H9 (cell line): ENCODE results near the gene DOCK1. TPM values are rescaled to one million over a fixed set of nuclear protein-coding genes. Genes with fewer than 3 reads are reported as not detected.

Source experiments
- DNase-seq: peaks from one replicate; pipeline ENCODE4 v3.0.0-alpha.2; 2017
- H2AFZ ChIP-seq: one replicate; pipeline ENCODE4 v1.6.1; 2013; ENCODE audit warnings: mild to moderate bottlenecking, low read length, control low read depth, moderate library complexity
- H2AK5ac ChIP-seq: 2 replicates; pipeline ENCODE4 v1.6.1; 2013; ENCODE audit warnings: low read length, control low read depth, mixed read lengths; ENCODE audit not compliant: insufficient read length
- H2BK120ac ChIP-seq: one replicate; pipeline ENCODE4 v1.6.1; 2013; ENCODE audit warnings: low read depth, mild to moderate bottlenecking, low read length, control low read depth, inconsistent platforms; ENCODE audit not compliant: poor library complexity, severe bottlenecking
- H2BK12ac ChIP-seq: 2 replicates; pipeline ENCODE4 v1.6.1; 2013; ENCODE audit warnings: low read length, control low read depth, mixed read lengths, low read depth; ENCODE audit not compliant: insufficient read length
- H2BK15ac ChIP-seq: 2 replicates; pipeline ENCODE4 v1.6.1; 2013; ENCODE audit warnings: low read depth, low read length, control low read depth
- H2BK20ac ChIP-seq: one replicate; pipeline ENCODE4 v1.6.1; 2013; ENCODE audit warnings: low read depth, mild to moderate bottlenecking, low read length, control low read depth, inconsistent platforms; ENCODE audit not compliant: poor library complexity, severe bottlenecking
- H2BK5ac ChIP-seq: 2 replicates; pipeline ENCODE4 v1.6.1; 2013; ENCODE audit warnings: low read length, control low read depth, mixed read lengths; ENCODE audit not compliant: insufficient read length
- H3K14ac ChIP-seq: 2 replicates; pipeline ENCODE4 v1.6.1; 2013; ENCODE audit warnings: low read length, control low read depth; ENCODE audit not compliant: insufficient read depth
- H3K18ac ChIP-seq: 2 replicates; pipeline ENCODE4 v1.6.1; 2013; ENCODE audit warnings: low read depth, mild to moderate bottlenecking, mixed read lengths, low read length, control low read depth; ENCODE audit not compliant: insufficient read length
- H3K23ac ChIP-seq: 2 replicates; pipeline ENCODE4 v1.6.1; 2013; ENCODE audit warnings: low read length, control low read depth, mixed read lengths, low read depth; ENCODE audit not compliant: insufficient read length
- H3K23me2 ChIP-seq: 2 replicates; pipeline ENCODE4 v1.6.1; 2013; ENCODE audit warnings: low read depth, mild to moderate bottlenecking, mixed read lengths, low read length, control low read depth; ENCODE audit not compliant: insufficient read length, poor library complexity, severe bottlenecking
- H3K27ac ChIP-seq: 2 replicates; pipeline ENCODE4 v1.5.1; 2013; ENCODE audit warnings: low read length, control low read depth, mixed read lengths, low read depth; ENCODE audit not compliant: insufficient read length
- H3K27me3 ChIP-seq: 2 replicates; pipeline ENCODE4 v1.6.1; 2013; ENCODE audit warnings: low read length, control low read depth, inconsistent platforms; ENCODE audit not compliant: insufficient read depth
- H3K4ac ChIP-seq: 2 replicates; pipeline ENCODE4 v1.6.1; 2013; ENCODE audit warnings: low read depth, mild to moderate bottlenecking, control low read depth, inconsistent platforms, low read length, moderate library complexity
- H3K4me1 ChIP-seq: 2 replicates; pipeline ENCODE4 v1.6.1; 2013; ENCODE audit warnings: low read length, control low read depth, inconsistent platforms; ENCODE audit not compliant: insufficient read depth
- H3K4me2 ChIP-seq: 2 replicates; pipeline ENCODE4 v1.6.1; 2013; ENCODE audit warnings: low read length, control low read depth, mixed read lengths; ENCODE audit not compliant: insufficient read length, insufficient read depth
- H3K56ac ChIP-seq: 2 replicates; pipeline ENCODE4 v1.6.1; 2013; ENCODE audit warnings: low read depth, mild to moderate bottlenecking, mixed read lengths, low read length, control low read depth; ENCODE audit not compliant: insufficient read length
- H3K79me1 ChIP-seq: 2 replicates; pipeline ENCODE4 v1.6.1; 2013; ENCODE audit warnings: low read depth, mild to moderate bottlenecking, moderate library complexity, low read length, control low read depth, inconsistent platforms; ENCODE audit not compliant: insufficient read depth, poor library complexity, severe bottlenecking
- H3K79me2 ChIP-seq: 2 replicates; pipeline ENCODE4 v1.6.1; 2013; ENCODE audit warnings: low read length, control low read depth, inconsistent platforms; ENCODE audit not compliant: insufficient read depth
- H3K9ac ChIP-seq: 2 replicates; pipeline ENCODE4 v1.6.1; 2013; ENCODE audit warnings: low read length, control low read depth, mixed read lengths; ENCODE audit not compliant: insufficient read length; ENCODE audit errors: extremely low read depth
- H3K9me3 ChIP-seq: one replicate; pipeline ENCODE4 v1.6.1; 2013; ENCODE audit warnings: low read depth, low read length, inconsistent platforms; ENCODE audit not compliant: control insufficient read depth
- H3T11ph ChIP-seq: one replicate; pipeline ENCODE4 v1.6.1; 2013; ENCODE audit warnings: mild to moderate bottlenecking, low read length, control low read depth, inconsistent platforms
- H4K20me1 ChIP-seq: one replicate; pipeline ENCODE4 v1.6.1; 2013; ENCODE audit not compliant: control insufficient read depth, insufficient read length, insufficient read depth
- H4K5ac ChIP-seq: 2 replicates; pipeline ENCODE4 v1.6.1; 2013; ENCODE audit warnings: low read depth, mild to moderate bottlenecking, mixed read lengths, low read length, control low read depth; ENCODE audit not compliant: insufficient read length
- H4K8ac ChIP-seq: replicated peaks from 2 replicates; pipeline ENCODE4 v1.6.1; 2013; ENCODE audit warnings: low read length, control low read depth, mixed read lengths, low read depth; ENCODE audit not compliant: insufficient read length
- H4K91ac ChIP-seq: 2 replicates; pipeline ENCODE4 v1.6.1; 2013; ENCODE audit warnings: low read depth, mild to moderate bottlenecking, moderate library complexity, mixed read lengths, low read length, control low read depth; ENCODE audit not compliant: insufficient read length
- H3K27ac Mint-ChIP-seq, 3 experiments: 2 replicates in 2 of 3; 3 replicates in 1 of 3; pipeline ENCODE4 v1.8.0; 2020 to 2021; ENCODE audit warnings: mixed read lengths in 3 of 3, mild to moderate bottlenecking in 1 of 3, moderate library complexity in 1 of 3
- H3K27me3 Mint-ChIP-seq: 2 replicates; pipeline ENCODE4 v1.8.0; 2021; ENCODE audit warnings: low read depth, mild to moderate bottlenecking, moderate library complexity, mixed read lengths
- H3K36me3 Mint-ChIP-seq, 3 experiments: 2 replicates in 2 of 3; 3 replicates in 1 of 3; pipeline ENCODE4 v1.8.0; 2020 to 2021; ENCODE audit warnings: low read depth in 3 of 3, mixed read lengths in 3 of 3; ENCODE audit not compliant: insufficient read depth in 1 of 3
- H3K4me1 Mint-ChIP-seq, 2 experiments: 2 replicates each; pipeline ENCODE4 v1.8.0; 2020; ENCODE audit warnings: mixed read lengths in 2 of 2
- H3K4me3 Mint-ChIP-seq, 2 experiments: 2 replicates in 1 of 2; 3 replicates in 1 of 2; pipeline ENCODE4 v1.8.0; 2020 to 2021; ENCODE audit warnings: mild to moderate bottlenecking in 2 of 2, mixed read lengths in 2 of 2, moderate library complexity in 1 of 2
- H3K9me3 Mint-ChIP-seq, 2 experiments: 2 replicates in 1 of 2; 3 replicates in 1 of 2; pipeline ENCODE4 v1.8.0; 2020; ENCODE audit warnings: mild to moderate bottlenecking in 2 of 2, mixed read lengths in 2 of 2, moderate library complexity in 1 of 2
- total RNA-seq: library from RNA; stranded (reverse); gene quantifications from 2 replicates; pipeline ENCODE4 v1.2.1, GENCODE V29; 2021
- TF ChIP-seq, protein P1 (sequence below): fragments of 200-600 bp; sonication (generic); conservative IDR thresholded peaks from 3 replicates; pipeline ENCODE4 v1.8.0; 2021; ENCODE audit warnings: antibody characterized with exemption, mild to moderate bottlenecking

DOCK1 gene
- total RNA-seq, 1 experiment from 2014 or later = 57.0 TPM

DNA sequence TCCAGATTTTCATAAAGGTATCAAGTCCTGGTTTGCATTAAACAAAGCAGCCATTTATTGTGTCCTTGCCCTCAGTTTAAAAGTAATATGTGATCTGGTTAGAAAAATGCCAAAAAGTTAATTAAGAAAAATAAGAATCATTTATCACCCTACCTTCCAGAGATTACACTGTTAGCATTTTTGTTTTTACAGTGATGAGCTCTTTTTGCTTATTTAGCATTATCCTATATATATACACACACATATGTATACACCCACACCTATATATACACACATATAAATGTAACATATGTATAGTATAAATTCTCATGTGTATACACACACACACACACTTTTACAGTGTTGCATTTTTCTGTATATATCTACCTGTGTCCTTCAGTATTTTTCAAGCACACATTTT, 163.3 kb downstream of the DOCK1 start:
- TF ChIP-seq, protein P1, sequence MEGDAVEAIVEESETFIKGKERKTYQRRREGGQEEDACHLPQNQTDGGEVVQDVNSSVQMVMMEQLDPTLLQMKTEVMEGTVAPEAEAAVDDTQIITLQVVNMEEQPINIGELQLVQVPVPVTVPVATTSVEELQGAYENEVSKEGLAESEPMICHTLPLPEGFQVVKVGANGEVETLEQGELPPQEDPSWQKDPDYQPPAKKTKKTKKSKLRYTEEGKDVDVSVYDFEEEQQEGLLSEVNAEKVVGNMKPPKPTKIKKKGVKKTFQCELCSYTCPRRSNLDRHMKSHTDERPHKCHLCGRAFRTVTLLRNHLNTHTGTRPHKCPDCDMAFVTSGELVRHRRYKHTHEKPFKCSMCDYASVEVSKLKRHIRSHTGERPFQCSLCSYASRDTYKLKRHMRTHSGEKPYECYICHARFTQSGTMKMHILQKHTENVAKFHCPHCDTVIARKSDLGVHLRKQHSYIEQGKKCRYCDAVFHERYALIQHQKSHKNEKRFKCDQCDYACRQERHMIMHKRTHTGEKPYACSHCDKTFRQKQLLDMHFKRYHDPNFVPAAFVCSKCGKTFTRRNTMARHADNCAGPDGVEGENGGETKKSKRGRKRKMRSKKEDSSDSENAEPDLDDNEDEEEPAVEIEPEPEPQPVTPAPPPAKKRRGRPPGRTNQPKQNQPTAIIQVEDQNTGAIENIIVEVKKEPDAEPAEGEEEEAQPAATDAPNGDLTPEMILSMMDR = no peak
- Histone ChIP-seq H3K23me2 (no peaks in the 10 kb centered on the region), H3K4ac (no peak overlapping the region), H3K9me3 (no peaks in the 10 kb centered on the region), H2BK12ac (no peak overlapping the region), H4K5ac (no peak overlapping the region), H3K27ac (no peak overlapping the region), H2AK5ac (no peak overlapping the region), H2AFZ (no peak overlapping the region), H3T11ph (no peak overlapping the region), H4K20me1 (peaks cover 2% of the 10 kb centered on the region), H3K9ac (no peak overlapping the region), H3K27me3 (no peaks in the 10 kb centered on the region), H3K18ac (no peak overlapping the region), H3K14ac (no peak overlapping the region), H4K91ac (no peak overlapping the region), H2BK5ac (no peak overlapping the region), H3K4me2 (no peak overlapping the region), H2BK120ac (no peak overlapping the region), H3K4me1 (no peaks in the 10 kb centered on the region), H4K8ac (no peak overlapping the region), H2BK15ac (no peak overlapping the region), H3K79me2 (no peaks in the 10 kb centered on the region), H3K56ac (no peak overlapping the region), H2BK20ac (no peak overlapping the region), H3K79me1 (no peaks in the 10 kb centered on the region), H3K23ac (no peak overlapping the region)
- Mint-ChIP-seq H3K9me3 (no peaks in the 10 kb centered on the region), H3K36me3 (peaks cover 25 to 72% (median 31%) of the 10 kb centered on the region in 3 experiments; a peak in 6 of 7 replicates), H3K27me3 (no peaks in the 10 kb centered on the region), H3K4me3 (no peak overlapping the region), H3K27ac (no peak overlapping the region), H3K4me1 (no peaks in the 10 kb centered on the region)
- DNase-seq = no peak
